ENCODE results near the gene LCN6. TPM values are rescaled to one million over a fixed set of nuclear protein-coding genes. Genes with fewer than 3 reads are reported as not detected.

LCN6 gene
- total RNA-seq, 1 donor from 2014 or later = not detected

DNA sequence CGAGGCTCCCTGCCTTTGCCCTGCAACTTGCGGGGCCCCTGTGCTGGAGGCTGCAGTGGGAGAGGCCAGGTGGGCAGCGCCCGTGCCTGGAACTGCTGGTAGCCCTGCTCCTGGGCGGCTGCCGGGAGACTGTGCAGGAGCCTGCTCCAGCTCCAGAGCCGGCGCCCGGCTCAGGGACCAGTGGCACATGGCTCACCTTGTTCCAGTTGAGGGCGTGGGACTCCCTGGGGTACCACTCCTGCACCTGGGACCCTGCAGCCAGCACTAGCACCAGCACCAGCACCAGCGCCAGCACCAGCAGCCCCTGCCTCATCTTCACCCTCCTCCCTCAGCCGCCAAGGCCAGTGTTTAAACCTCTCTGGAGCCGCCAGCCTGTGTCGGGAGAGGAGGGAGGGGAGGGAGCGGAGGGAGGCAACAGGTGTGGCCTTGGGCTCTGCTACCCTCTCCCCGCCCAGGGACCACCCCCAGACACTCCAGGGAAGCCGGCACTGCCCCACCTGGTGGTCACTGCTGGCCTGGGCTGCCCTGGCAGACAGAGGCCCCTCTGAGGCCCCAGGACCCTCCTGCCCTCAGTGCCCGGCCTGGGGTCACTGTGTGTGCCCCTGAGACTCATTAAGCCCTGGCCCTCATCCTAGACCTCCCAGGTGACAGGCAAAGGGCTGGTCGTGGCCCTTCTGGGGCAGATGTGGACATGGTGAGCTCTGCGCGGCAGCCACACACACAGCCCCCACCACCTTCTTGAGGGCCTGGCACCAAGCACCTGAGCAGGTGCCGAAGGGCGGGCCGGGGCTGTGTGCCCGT lies 5.5 kb downstream of the LCN6 start, which contains the start of gene LCN10:
Gene LCN10 (minus strand): TSS at position 350 of the 801 bp plus-strand sequence. CDS start 37 bp downstream, at position 313.
- Histone ChIP-seq H3K4me3 (ENCODE audit: insufficient read depth, low read depth, low read length) (no peak within 1 kb of the TSS), H3K36me3 (ENCODE audit: insufficient read depth, low read length) (no peaks in the 10 kb centered on the region)
- no peak within 1 kb of the TSS for H3K4me3 Mint-ChIP-seq (ENCODE audit: unreplicated experiment)

DNA sequence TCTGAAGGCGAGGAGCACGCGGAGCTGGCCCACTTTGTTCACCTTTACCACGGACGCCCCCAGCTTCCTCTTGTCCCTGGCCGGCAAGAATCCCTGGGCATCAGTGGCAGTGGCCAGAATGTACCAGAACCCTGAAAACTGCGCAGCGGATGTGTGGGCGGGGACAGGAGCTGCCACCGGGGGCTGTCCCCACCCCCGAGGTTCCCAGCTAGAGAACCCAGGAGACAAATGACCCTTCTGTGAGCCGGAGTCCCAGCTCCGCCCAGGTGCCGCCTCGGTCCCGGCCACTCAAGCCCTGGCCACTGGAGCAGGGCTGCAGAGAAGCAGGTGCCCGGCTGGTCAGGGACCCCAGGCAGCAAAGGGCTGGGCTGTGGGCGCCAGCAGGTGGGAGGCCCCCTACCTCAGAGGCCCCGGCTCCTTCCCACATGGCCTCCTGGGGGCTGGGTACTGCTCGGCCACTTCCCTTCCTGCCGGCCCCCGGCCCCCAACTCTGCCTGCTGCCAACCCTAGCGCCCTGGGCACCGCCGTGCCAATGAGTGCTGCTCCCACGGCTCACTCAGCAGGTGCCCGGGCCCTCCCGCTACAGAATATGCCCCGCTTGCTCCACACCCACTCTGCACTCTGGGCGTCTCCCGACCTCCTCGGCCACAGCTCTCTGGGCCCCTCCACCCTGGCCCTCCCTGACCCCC lies 6.3 kb downstream of the LCN6 start:
- H3K27ac Mint-ChIP-seq (ENCODE audit: unreplicated experiment) = no peak overlapping the region
- H3K4me3 ChIP-seq (ENCODE audit: insufficient read depth, low read depth, low read length) = no peak overlapping the region
- no peaks in the 10 kb centered on the region for H3K36me3 Mint-ChIP-seq (ENCODE audit: low read depth, unreplicated experiment)
- peaks cover 12% of the 10 kb centered on the region for H3K27me3 Mint-ChIP-seq (ENCODE audit: low read depth, unreplicated experiment)
- no peaks in the 10 kb centered on the region for H3K4me1 ChIP-seq (ENCODE audit: insufficient read depth, low read length)
- no peaks in the 10 kb centered on the region for H3K9me3 ChIP-seq (ENCODE audit: insufficient read depth, low read depth, low read length)
- no peaks in the 10 kb centered on the region for H4K20me1 ChIP-seq (ENCODE audit: insufficient read depth, low read length)
- no peaks in the 10 kb centered on the region for H3K79me2 ChIP-seq (ENCODE audit: insufficient read depth, low read length)
- no peak overlapping the region for H3K9ac ChIP-seq (ENCODE audit: low read length)
- peak; percentile 92 for TF ChIP-seq EZH2 (IDR thresholded peaks at IDR 0.05; ENCODE audit: insufficient read depth, low read length)
- TF ChIP-seq CTCF (IDR thresholded peaks at IDR 0.05; ENCODE audit: insufficient read depth, low read depth, low read length) = no peak
- FAIRE-seq (no peak), DNase-seq (ENCODE audit: low read depth) (no peak)
- H2AFZ ChIP-seq (ENCODE audit: low read depth, low read length) = no peak overlapping the region
- no peak overlapping the region for H3K4me3 Mint-ChIP-seq (ENCODE audit: unreplicated experiment)
- H3K4me2 ChIP-seq (ENCODE audit: low read length) = no peak overlapping the region
- no peak overlapping the region for H3K27ac ChIP-seq (ENCODE audit: low read depth, low read length)
- no peaks in the 10 kb centered on the region for H3K4me1 Mint-ChIP-seq (ENCODE audit: low read depth, unreplicated experiment)
- no peaks in the 10 kb centered on the region for H3K36me3 ChIP-seq (ENCODE audit: insufficient read depth, low read length)
- H3K27me3 ChIP-seq (ENCODE audit: insufficient read depth, low read length) = peaks cover 19% of the 10 kb centered on the region
- peaks cover 3% of the 10 kb centered on the region for H3K9me3 Mint-ChIP-seq (ENCODE audit: unreplicated experiment)

More for the DNA sequence above, 5.5 kb downstream of the LCN6 start, which contains the start of gene LCN10:
- Histone ChIP-seq H3K9me3 (ENCODE audit: insufficient read depth, low read depth, low read length) (no peaks in the 10 kb centered on the region), H3K27ac (ENCODE audit: low read depth, low read length) (no peak within 1 kb of the TSS), H3K4me2 (ENCODE audit: low read length) (no peak within 1 kb of the TSS), H4K20me1 (ENCODE audit: insufficient read depth, low read length) (no peaks in the 10 kb centered on the region), H3K4me1 (ENCODE audit: insufficient read depth, low read length) (no peaks in the 10 kb centered on the region), H3K79me2 (ENCODE audit: insufficient read depth, low read length) (no peaks in the 10 kb centered on the region), H3K9ac (ENCODE audit: low read length) (no peak within 1 kb of the TSS), H2AFZ (ENCODE audit: low read depth, low read length) (no peak within 1 kb of the TSS), H3K27me3 (ENCODE audit: insufficient read depth, low read length) (peaks cover 19% of the 10 kb centered on the region)
- no peak within 1 kb of the TSS for H3K27ac Mint-ChIP-seq (ENCODE audit: unreplicated experiment)
- no peaks in the 10 kb centered on the region for H3K36me3 Mint-ChIP-seq (ENCODE audit: low read depth, unreplicated experiment)
- no peaks in the 10 kb centered on the region for H3K4me1 Mint-ChIP-seq (ENCODE audit: low read depth, unreplicated experiment)
- H3K27me3 Mint-ChIP-seq (ENCODE audit: low read depth, unreplicated experiment) = peaks cover 13% of the 10 kb centered on the region
- FAIRE-seq (no peak), DNase-seq (ENCODE audit: low read depth) (no peak)
- peak; percentile 25 for TF ChIP-seq EZH2 (IDR thresholded peaks at IDR 0.05; ENCODE audit: insufficient read depth, low read length)
- TF ChIP-seq CTCF (IDR thresholded peaks at IDR 0.05; ENCODE audit: insufficient read depth, low read depth, low read length) = no peak
- peaks cover 3% of the 10 kb centered on the region for H3K9me3 Mint-ChIP-seq (ENCODE audit: unreplicated experiment)

Measured in astrocyte (in vitro differentiated cells and primary cell).